HepG2 (cell line): ENCODE measurements around the gene CCDC86. TPM values are rescaled to one million over a fixed set of nuclear protein-coding genes. Genes with fewer than 3 reads are reported as not detected.
A peak's percentile ranks its signal among the peaks of the same experiment; 100 is the strongest.

Source experiments
- ATRX ChIP-seq: sonication (generic); formaldehyde crosslinking; IDR thresholded peaks from 2 replicates; pipeline ENCODE4 v1.4.0; 2020; ENCODE audit warnings: missing genetic modification reagents, borderline replicate concordance
- BHLHE40 ChIP-seq: IDR thresholded peaks from 2 replicates; pipeline ENCODE4 v1.6.1; 2011; ENCODE audit warnings: low read length, improper control_type of control experiment
- EHMT2 ChIP-seq: fragments of 200-600 bp; sonication (generic); IDR thresholded peaks from 2 replicates; pipeline ENCODE4 v1.7.0; 2017; ENCODE audit warnings: antibody characterized with exemption, low read depth, low read length, borderline replicate concordance
- ERF ChIP-seq: IDR thresholded peaks from 2 replicates; pipeline ENCODE4 v1.6.1; 2018; ENCODE audit warnings: missing biosample characterization, missing genetic modification reagents
- HDAC6 ChIP-seq: fragments of 200-600 bp; sonication (generic); IDR thresholded peaks from 2 replicates; pipeline ENCODE4 v1.7.0; 2017; ENCODE audit warnings: mild to moderate bottlenecking, antibody characterized with exemption, low read length, low read depth
- KLF11 ChIP-seq: IDR thresholded peaks from 2 replicates; pipeline ENCODE4 v1.6.1; 2016; ENCODE audit warnings: missing compliant biosample characterization
- PAX8 ChIP-seq: sonication (generic); formaldehyde crosslinking; IDR thresholded peaks from 2 replicates; pipeline ENCODE4 v1.8.0; 2022; ENCODE audit warnings: mild to moderate bottlenecking, missing genetic modification reagents, borderline replicate concordance
- PHF8 ChIP-seq: sonication (generic); formaldehyde crosslinking; IDR thresholded peaks from 2 replicates; pipeline ENCODE4 v1.5.0; 2020; ENCODE audit warnings: missing genetic modification reagents
- RBFOX2 ChIP-seq: fragments of 200-400 bp; formaldehyde crosslinking; IDR thresholded peaks from 2 replicates; pipeline ENCODE4 v1.6.1; 2017; ENCODE audit warnings: low read depth, mild to moderate bottlenecking, low read length
- SMARCC2 ChIP-seq: fragments of 450-650 bp; IDR thresholded peaks from 2 replicates; pipeline ENCODE4 v1.6.1; 2017; ENCODE audit warnings: antibody characterized with exemption, mild to moderate bottlenecking
- TEAD3 ChIP-seq: optimal IDR thresholded peaks from 2 replicates; pipeline ENCODE3; 2016; ENCODE audit warnings: borderline replicate concordance
- ZBTB38 ChIP-seq: sonication (generic); formaldehyde crosslinking; IDR thresholded peaks from 2 replicates; pipeline ENCODE4 v1.5.1; 2020; ENCODE audit warnings: mild to moderate bottlenecking, missing genetic modification reagents
- ZFP82 ChIP-seq: sonication (generic); formaldehyde crosslinking; IDR thresholded peaks from 2 replicates; pipeline ENCODE4 v1.5.1; 2020; ENCODE audit warnings: mild to moderate bottlenecking, missing genetic modification reagents, borderline replicate concordance
- ZMYM3 ChIP-seq: sonication (generic); formaldehyde crosslinking; IDR thresholded peaks from 2 replicates; pipeline ENCODE4 v1.5.1; 2020; ENCODE audit warnings: mild to moderate bottlenecking, missing genetic modification reagents
- ZNF446 ChIP-seq: sonication (generic); formaldehyde crosslinking; IDR thresholded peaks from 2 replicates; pipeline ENCODE4 v1.5.0; 2020; ENCODE audit warnings: mild to moderate bottlenecking, missing genetic modification reagents
- ZSCAN12 ChIP-seq: sonication (generic); formaldehyde crosslinking; IDR thresholded peaks from 2 replicates; pipeline ENCODE4 v1.9.0; 2021; ENCODE audit warnings: mild to moderate bottlenecking, missing genetic modification reagents
- polyA plus RNA-seq, 8 experiments: library from polyadenylated mRNA; depleted of rRNA in 3 of 8; stranded (reverse) in 7 of 8; unstranded in 1 of 8; fragments of >200 nt; fragmentation: Illumina TruSeq in 4 of 8; extraction: Trizol in 4 of 8; gene quantifications; 2 replicates each; pipeline versions ENCODE4 v1.2.1 to v1.2.3, GENCODE V29; 2011 to 2016; ENCODE audit warnings: low read depth in 4 of 8, missing spikeins in 1 of 8, mixed read lengths in 1 of 8; ENCODE audit not compliant: insufficient read depth in 1 of 8
- total RNA-seq, 5 experiments: library from RNA; depleted of rRNA; stranded (reverse); fragments of >200 nt; fragmentation: Illumina TruSeq; extraction: Trizol; gene quantifications; 2 replicates each; pipeline ENCODE4 v1.2.3, GENCODE V29; 2016; ENCODE audit warnings: low read depth in 1 of 5
- TF ChIP-seq, protein P1 (sequence below): sonication (generic); formaldehyde crosslinking; IDR thresholded peaks from 2 replicates; pipeline ENCODE4 v1.5.0; 2020; ENCODE audit warnings: missing genetic modification reagents
- TF ChIP-seq, protein P2 (sequence below): sonication (generic); formaldehyde crosslinking; IDR thresholded peaks from 2 replicates; pipeline ENCODE4 v1.4.0; 2020; ENCODE audit warnings: low read depth, mild to moderate bottlenecking, missing genetic modification reagents
- TF ChIP-seq, protein P3 (sequence below): sonication (generic); formaldehyde crosslinking; conservative IDR thresholded peaks from 2 replicates; pipeline ENCODE4 v1.4.0; 2020; ENCODE audit warnings: missing genetic modification reagents
- TF ChIP-seq, protein P4 (sequence below): sonication (generic); formaldehyde crosslinking; IDR thresholded peaks from 2 replicates; pipeline ENCODE4 v1.8.0; 2022; ENCODE audit warnings: mild to moderate bottlenecking, missing genetic modification reagents, moderate library complexity

The CCDC86 gene
- total and polyA plus RNA-seq, 2 of the 13 experiments (the other 11 are each of a cell fraction or from before 2014, with no cell fraction given) = 33.8 to 37.6 TPM

DNA sequence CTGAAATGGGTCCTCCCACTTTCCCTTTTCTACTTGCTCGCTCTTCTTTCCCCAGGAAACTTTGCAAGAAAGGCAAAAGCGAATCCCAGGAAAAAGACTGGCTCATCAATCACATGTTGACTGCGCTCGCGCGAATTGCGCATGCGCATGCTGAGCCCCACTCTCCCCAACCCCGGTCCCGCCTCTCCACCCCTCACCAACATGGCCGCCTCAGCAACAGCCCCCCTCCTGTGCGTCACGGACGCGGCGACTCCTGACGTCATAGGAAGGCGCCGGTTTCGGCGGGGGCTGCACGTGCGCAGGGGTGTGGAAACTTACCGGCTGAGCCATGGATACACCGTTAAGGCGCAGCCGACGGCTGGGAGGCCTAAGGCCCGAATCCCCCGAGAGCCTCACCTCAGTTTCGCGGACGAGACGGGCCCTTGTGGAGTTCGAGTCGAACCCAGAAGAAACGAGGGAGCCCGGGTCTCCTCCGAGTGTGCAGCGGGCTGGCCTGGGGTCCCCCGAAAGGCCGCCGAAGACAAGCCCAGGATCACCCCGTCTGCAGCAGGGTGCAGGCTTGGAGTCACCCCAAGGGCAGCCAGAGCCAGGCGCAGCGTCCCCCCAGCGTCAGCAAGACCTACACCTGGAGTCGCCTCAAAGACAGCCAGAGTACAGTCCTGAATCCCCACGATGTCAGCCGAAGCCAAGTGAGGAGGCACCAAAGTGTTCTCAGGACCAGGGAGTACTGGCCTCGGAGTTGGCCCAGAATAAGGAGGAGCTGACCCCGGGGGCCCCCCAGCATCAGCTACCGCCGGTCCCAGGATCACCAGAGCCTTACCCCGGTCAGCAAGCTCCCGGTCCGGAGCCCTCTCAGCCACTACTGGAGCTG is at the start of gene CCDC86 (continued):
- TF ChIP-seq, protein P1, sequence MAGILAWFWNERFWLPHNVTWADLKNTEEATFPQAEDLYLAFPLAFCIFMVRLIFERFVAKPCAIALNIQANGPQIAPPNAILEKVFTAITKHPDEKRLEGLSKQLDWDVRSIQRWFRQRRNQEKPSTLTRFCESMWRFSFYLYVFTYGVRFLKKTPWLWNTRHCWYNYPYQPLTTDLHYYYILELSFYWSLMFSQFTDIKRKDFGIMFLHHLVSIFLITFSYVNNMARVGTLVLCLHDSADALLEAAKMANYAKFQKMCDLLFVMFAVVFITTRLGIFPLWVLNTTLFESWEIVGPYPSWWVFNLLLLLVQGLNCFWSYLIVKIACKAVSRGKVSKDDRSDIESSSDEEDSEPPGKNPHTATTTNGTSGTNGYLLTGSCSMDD = no peak
- TF ChIP-seq TEAD3 (CRISPR knock-in tag) (peak; percentile 61), ZMYM3 (CRISPR knock-in tag) (peak; percentile 65; the same call in 1 of the 2 replicates), PHF8 (CRISPR knock-in tag) (peak; percentile 87), KLF11 (CRISPR knock-in tag) (peak; percentile 84; the same call in 1 of the 2 replicates), BHLHE40 (peak; percentile 100), PAX8 (no peak), RBFOX2 (peak; percentile 85), ZNF446 (CRISPR knock-in tag) (no peak; the same call in 1 of the 2 replicates), EHMT2 (no peak), HDAC6 (no peak), ZBTB38 (CRISPR knock-in tag) (0 out of 2 replicates have a peak, but pooled peaks have one; percentile 37), ERF (peak; percentile 95), ZSCAN12 (CRISPR knock-in tag) (no peak), SMARCC2 (no peak), ZFP82 (CRISPR knock-in tag) (no peak), ATRX (CRISPR knock-in tag) (no peak)
- TF ChIP-seq, protein P2, sequence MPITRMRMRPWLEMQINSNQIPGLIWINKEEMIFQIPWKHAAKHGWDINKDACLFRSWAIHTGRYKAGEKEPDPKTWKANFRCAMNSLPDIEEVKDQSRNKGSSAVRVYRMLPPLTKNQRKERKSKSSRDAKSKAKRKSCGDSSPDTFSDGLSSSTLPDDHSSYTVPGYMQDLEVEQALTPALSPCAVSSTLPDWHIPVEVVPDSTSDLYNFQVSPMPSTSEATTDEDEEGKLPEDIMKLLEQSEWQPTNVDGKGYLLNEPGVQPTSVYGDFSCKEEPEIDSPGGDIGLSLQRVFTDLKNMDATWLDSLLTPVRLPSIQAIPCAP = no peak
- TF ChIP-seq, protein P3, sequence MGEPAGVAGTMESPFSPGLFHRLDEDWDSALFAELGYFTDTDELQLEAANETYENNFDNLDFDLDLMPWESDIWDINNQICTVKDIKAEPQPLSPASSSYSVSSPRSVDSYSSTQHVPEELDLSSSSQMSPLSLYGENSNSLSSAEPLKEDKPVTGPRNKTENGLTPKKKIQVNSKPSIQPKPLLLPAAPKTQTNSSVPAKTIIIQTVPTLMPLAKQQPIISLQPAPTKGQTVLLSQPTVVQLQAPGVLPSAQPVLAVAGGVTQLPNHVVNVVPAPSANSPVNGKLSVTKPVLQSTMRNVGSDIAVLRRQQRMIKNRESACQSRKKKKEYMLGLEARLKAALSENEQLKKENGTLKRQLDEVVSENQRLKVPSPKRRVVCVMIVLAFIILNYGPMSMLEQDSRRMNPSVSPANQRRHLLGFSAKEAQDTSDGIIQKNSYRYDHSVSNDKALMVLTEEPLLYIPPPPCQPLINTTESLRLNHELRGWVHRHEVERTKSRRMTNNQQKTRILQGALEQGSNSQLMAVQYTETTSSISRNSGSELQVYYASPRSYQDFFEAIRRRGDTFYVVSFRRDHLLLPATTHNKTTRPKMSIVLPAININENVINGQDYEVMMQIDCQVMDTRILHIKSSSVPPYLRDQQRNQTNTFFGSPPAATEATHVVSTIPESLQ (CRISPR knock-in tag) = no peak
- TF ChIP-seq, protein P4, sequence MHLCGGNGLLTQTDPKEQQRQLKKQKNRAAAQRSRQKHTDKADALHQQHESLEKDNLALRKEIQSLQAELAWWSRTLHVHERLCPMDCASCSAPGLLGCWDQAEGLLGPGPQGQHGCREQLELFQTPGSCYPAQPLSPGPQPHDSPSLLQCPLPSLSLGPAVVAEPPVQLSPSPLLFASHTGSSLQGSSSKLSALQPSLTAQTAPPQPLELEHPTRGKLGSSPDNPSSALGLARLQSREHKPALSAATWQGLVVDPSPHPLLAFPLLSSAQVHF = 0 out of 2 replicates have a peak, but pooled peaks have one; percentile 12
